H9 (cell line): ENCODE data around the gene TBC1D2. TPM values are rescaled to one million over a fixed set of nuclear protein-coding genes. Genes with fewer than 3 reads are reported as not detected.

Source experiments
- DNase-seq: peaks from one replicate; pipeline ENCODE4 v3.0.0-alpha.2; 2017
- H2AFZ ChIP-seq: one replicate; pipeline ENCODE4 v1.6.1; 2013; ENCODE audit warnings: mild to moderate bottlenecking, low read length, control low read depth, moderate library complexity
- H2AK5ac ChIP-seq: 2 replicates; pipeline ENCODE4 v1.6.1; 2013; ENCODE audit warnings: low read length, control low read depth, mixed read lengths; ENCODE audit not compliant: insufficient read length
- H2BK120ac ChIP-seq: one replicate; pipeline ENCODE4 v1.6.1; 2013; ENCODE audit warnings: low read depth, mild to moderate bottlenecking, low read length, control low read depth, inconsistent platforms; ENCODE audit not compliant: poor library complexity, severe bottlenecking
- H2BK12ac ChIP-seq: 2 replicates; pipeline ENCODE4 v1.6.1; 2013; ENCODE audit warnings: low read length, control low read depth, mixed read lengths, low read depth; ENCODE audit not compliant: insufficient read length
- H2BK15ac ChIP-seq: 2 replicates; pipeline ENCODE4 v1.6.1; 2013; ENCODE audit warnings: low read depth, low read length, control low read depth
- H2BK20ac ChIP-seq: one replicate; pipeline ENCODE4 v1.6.1; 2013; ENCODE audit warnings: low read depth, mild to moderate bottlenecking, low read length, control low read depth, inconsistent platforms; ENCODE audit not compliant: poor library complexity, severe bottlenecking
- H2BK5ac ChIP-seq: 2 replicates; pipeline ENCODE4 v1.6.1; 2013; ENCODE audit warnings: low read length, control low read depth, mixed read lengths; ENCODE audit not compliant: insufficient read length
- H3K14ac ChIP-seq: 2 replicates; pipeline ENCODE4 v1.6.1; 2013; ENCODE audit warnings: low read length, control low read depth; ENCODE audit not compliant: insufficient read depth
- H3K18ac ChIP-seq: 2 replicates; pipeline ENCODE4 v1.6.1; 2013; ENCODE audit warnings: low read depth, mild to moderate bottlenecking, mixed read lengths, low read length, control low read depth; ENCODE audit not compliant: insufficient read length
- H3K23ac ChIP-seq: 2 replicates; pipeline ENCODE4 v1.6.1; 2013; ENCODE audit warnings: low read length, control low read depth, mixed read lengths, low read depth; ENCODE audit not compliant: insufficient read length
- H3K23me2 ChIP-seq: 2 replicates; pipeline ENCODE4 v1.6.1; 2013; ENCODE audit warnings: low read depth, mild to moderate bottlenecking, mixed read lengths, low read length, control low read depth; ENCODE audit not compliant: insufficient read length, poor library complexity, severe bottlenecking
- H3K27ac ChIP-seq: 2 replicates; pipeline ENCODE4 v1.5.1; 2013; ENCODE audit warnings: low read length, control low read depth, mixed read lengths, low read depth; ENCODE audit not compliant: insufficient read length
- H3K27me3 ChIP-seq: 2 replicates; pipeline ENCODE4 v1.6.1; 2013; ENCODE audit warnings: low read length, control low read depth, inconsistent platforms; ENCODE audit not compliant: insufficient read depth
- H3K4ac ChIP-seq: 2 replicates; pipeline ENCODE4 v1.6.1; 2013; ENCODE audit warnings: low read depth, mild to moderate bottlenecking, control low read depth, inconsistent platforms, low read length, moderate library complexity
- H3K4me1 ChIP-seq: 2 replicates; pipeline ENCODE4 v1.6.1; 2013; ENCODE audit warnings: low read length, control low read depth, inconsistent platforms; ENCODE audit not compliant: insufficient read depth
- H3K4me2 ChIP-seq: 2 replicates; pipeline ENCODE4 v1.6.1; 2013; ENCODE audit warnings: low read length, control low read depth, mixed read lengths; ENCODE audit not compliant: insufficient read length, insufficient read depth
- H3K56ac ChIP-seq: 2 replicates; pipeline ENCODE4 v1.6.1; 2013; ENCODE audit warnings: low read depth, mild to moderate bottlenecking, mixed read lengths, low read length, control low read depth; ENCODE audit not compliant: insufficient read length
- H3K79me1 ChIP-seq: 2 replicates; pipeline ENCODE4 v1.6.1; 2013; ENCODE audit warnings: low read depth, mild to moderate bottlenecking, moderate library complexity, low read length, control low read depth, inconsistent platforms; ENCODE audit not compliant: insufficient read depth, poor library complexity, severe bottlenecking
- H3K79me2 ChIP-seq: 2 replicates; pipeline ENCODE4 v1.6.1; 2013; ENCODE audit warnings: low read length, control low read depth, inconsistent platforms; ENCODE audit not compliant: insufficient read depth
- H3K9ac ChIP-seq: 2 replicates; pipeline ENCODE4 v1.6.1; 2013; ENCODE audit warnings: low read length, control low read depth, mixed read lengths; ENCODE audit not compliant: insufficient read length; ENCODE audit errors: extremely low read depth
- H3K9me3 ChIP-seq: one replicate; pipeline ENCODE4 v1.6.1; 2013; ENCODE audit warnings: low read depth, low read length, inconsistent platforms; ENCODE audit not compliant: control insufficient read depth
- H3T11ph ChIP-seq: one replicate; pipeline ENCODE4 v1.6.1; 2013; ENCODE audit warnings: mild to moderate bottlenecking, low read length, control low read depth, inconsistent platforms
- H4K20me1 ChIP-seq: one replicate; pipeline ENCODE4 v1.6.1; 2013; ENCODE audit not compliant: control insufficient read depth, insufficient read length, insufficient read depth
- H4K5ac ChIP-seq: 2 replicates; pipeline ENCODE4 v1.6.1; 2013; ENCODE audit warnings: low read depth, mild to moderate bottlenecking, mixed read lengths, low read length, control low read depth; ENCODE audit not compliant: insufficient read length
- H4K8ac ChIP-seq: replicated peaks from 2 replicates; pipeline ENCODE4 v1.6.1; 2013; ENCODE audit warnings: low read length, control low read depth, mixed read lengths, low read depth; ENCODE audit not compliant: insufficient read length
- H4K91ac ChIP-seq: 2 replicates; pipeline ENCODE4 v1.6.1; 2013; ENCODE audit warnings: low read depth, mild to moderate bottlenecking, moderate library complexity, mixed read lengths, low read length, control low read depth; ENCODE audit not compliant: insufficient read length
- H3K27ac Mint-ChIP-seq, 3 experiments: 2 replicates in 2 of 3; 3 replicates in 1 of 3; pipeline ENCODE4 v1.8.0; 2020 to 2021; ENCODE audit warnings: mixed read lengths in 3 of 3, mild to moderate bottlenecking in 1 of 3, moderate library complexity in 1 of 3
- H3K27me3 Mint-ChIP-seq: 2 replicates; pipeline ENCODE4 v1.8.0; 2021; ENCODE audit warnings: low read depth, mild to moderate bottlenecking, moderate library complexity, mixed read lengths
- H3K36me3 Mint-ChIP-seq, 3 experiments: 2 replicates in 2 of 3; 3 replicates in 1 of 3; pipeline ENCODE4 v1.8.0; 2020 to 2021; ENCODE audit warnings: low read depth in 3 of 3, mixed read lengths in 3 of 3; ENCODE audit not compliant: insufficient read depth in 1 of 3
- H3K4me1 Mint-ChIP-seq, 2 experiments: 2 replicates each; pipeline ENCODE4 v1.8.0; 2020; ENCODE audit warnings: mixed read lengths in 2 of 2
- H3K4me3 Mint-ChIP-seq, 2 experiments: 2 replicates in 1 of 2; 3 replicates in 1 of 2; pipeline ENCODE4 v1.8.0; 2020 to 2021; ENCODE audit warnings: mild to moderate bottlenecking in 2 of 2, mixed read lengths in 2 of 2, moderate library complexity in 1 of 2
- H3K9me3 Mint-ChIP-seq, 2 experiments: 2 replicates in 1 of 2; 3 replicates in 1 of 2; pipeline ENCODE4 v1.8.0; 2020; ENCODE audit warnings: mild to moderate bottlenecking in 2 of 2, mixed read lengths in 2 of 2, moderate library complexity in 1 of 2
- WGBS: extraction: QIAGEN DNeasy Blood & Tissue Kit; methylation state at CpG from one replicate; pipeline ENCODE4 v1.1.7; 2013; ENCODE audit warnings: missing lambda C conversion rate, low lambda C conversion rate, mixed read lengths; ENCODE audit not compliant: insufficient read length; ENCODE audit errors: extremely low coverage; 5-methylcytosine and 5-hydroxymethylcytosine counted together
- total RNA-seq: library from RNA; stranded (reverse); gene quantifications from 2 replicates; pipeline ENCODE4 v1.2.1, GENCODE V29; 2021
- TF ChIP-seq, protein P1 (sequence below): fragments of 200-600 bp; sonication (generic); conservative IDR thresholded peaks from 3 replicates; pipeline ENCODE4 v1.8.0; 2021; ENCODE audit warnings: antibody characterized with exemption, mild to moderate bottlenecking

Gene TBC1D2
- total RNA-seq, 1 experiment from 2014 or later: 2.9 TPM

- H3K56ac ChIP-seq: no peak overlapping the region
- no peak overlapping the region for H3K27ac ChIP-seq
- DNase-seq: no peak
- Mint-ChIP-seq H3K9me3 (no peaks in the 10 kb centered on the region), H3K4me1 (peaks cover 7 to 11% of the 10 kb centered on the region in 2 experiments; a peak in 3 of 4 replicates), H3K4me3 (no peak overlapping the region), H3K27ac (peak overlapping the region in 1 of 3 experiments; percentile 0; a peak in 2 of 7 replicates), H3K27me3 (no peaks in the 10 kb centered on the region), H3K36me3 (peaks cover 4 to 16% (median 7%) of the 10 kb centered on the region in 3 experiments; a peak in 4 of 7 replicates)
- H3K9me3 ChIP-seq: no peaks in the 10 kb centered on the region
- H2BK120ac ChIP-seq: no peak overlapping the region
- no peak overlapping the region for H3T11ph ChIP-seq
- H3K23ac ChIP-seq: no peak overlapping the region
- H4K8ac ChIP-seq: no peak overlapping the region
- no peaks in the 10 kb centered on the region for H3K27me3 ChIP-seq
- no CpG with 5 or more reads among the region's 3 CpGs for WGBS
- H2AFZ ChIP-seq: no peak overlapping the region
- H3K18ac ChIP-seq: no peak overlapping the region
- no peak overlapping the region for H2BK5ac ChIP-seq
- no peak overlapping the region for H2BK15ac ChIP-seq
- no peaks in the 10 kb centered on the region for H4K20me1 ChIP-seq
- H3K4ac ChIP-seq: no peak overlapping the region
- no peaks in the 10 kb centered on the region for H3K23me2 ChIP-seq
- H2BK20ac ChIP-seq: no peak overlapping the region
- H3K79me2 ChIP-seq: no peaks in the 10 kb centered on the region
- H2AK5ac ChIP-seq: no peak overlapping the region
- H3K79me1 ChIP-seq: no peaks in the 10 kb centered on the region
- no peak overlapping the region for H3K14ac ChIP-seq
- H4K5ac ChIP-seq: no peak overlapping the region
- no peak overlapping the region for H4K91ac ChIP-seq
- H2BK12ac ChIP-seq: no peak overlapping the region
- TF ChIP-seq, protein P1, sequence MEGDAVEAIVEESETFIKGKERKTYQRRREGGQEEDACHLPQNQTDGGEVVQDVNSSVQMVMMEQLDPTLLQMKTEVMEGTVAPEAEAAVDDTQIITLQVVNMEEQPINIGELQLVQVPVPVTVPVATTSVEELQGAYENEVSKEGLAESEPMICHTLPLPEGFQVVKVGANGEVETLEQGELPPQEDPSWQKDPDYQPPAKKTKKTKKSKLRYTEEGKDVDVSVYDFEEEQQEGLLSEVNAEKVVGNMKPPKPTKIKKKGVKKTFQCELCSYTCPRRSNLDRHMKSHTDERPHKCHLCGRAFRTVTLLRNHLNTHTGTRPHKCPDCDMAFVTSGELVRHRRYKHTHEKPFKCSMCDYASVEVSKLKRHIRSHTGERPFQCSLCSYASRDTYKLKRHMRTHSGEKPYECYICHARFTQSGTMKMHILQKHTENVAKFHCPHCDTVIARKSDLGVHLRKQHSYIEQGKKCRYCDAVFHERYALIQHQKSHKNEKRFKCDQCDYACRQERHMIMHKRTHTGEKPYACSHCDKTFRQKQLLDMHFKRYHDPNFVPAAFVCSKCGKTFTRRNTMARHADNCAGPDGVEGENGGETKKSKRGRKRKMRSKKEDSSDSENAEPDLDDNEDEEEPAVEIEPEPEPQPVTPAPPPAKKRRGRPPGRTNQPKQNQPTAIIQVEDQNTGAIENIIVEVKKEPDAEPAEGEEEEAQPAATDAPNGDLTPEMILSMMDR: no peak
- no peak overlapping the region for H3K4me2 ChIP-seq
- no peak overlapping the region for H3K9ac ChIP-seq
- H3K4me1 ChIP-seq: no peaks in the 10 kb centered on the region
These were observed 104.7 kb downstream of the TBC1D2 start for GRCh38 chr9:98150721-98151120.
